Stimulated activated naive B cell treated with anti-CD40 and anti-IgM and Interleukin-4, amounts not matched to agents 10 μg/mL and 1 μg/mL and 100 μg/mL, for 72 hours (primary cell): Measurements from ENCODE around the gene METTL23.
"Not testable (repeated sequence)": the region's sequence is repeated elsewhere in the genome, so short reads cannot be mapped to it uniquely, and the experiment has no call there.

Experiments
- ATAC-seq, 2 donors: fragments of 150-1000 bp; cut with Tn5 transposase; replicated peaks; 2 replicates each; pipeline ENCODE4 v1.10.0; 2021; ENCODE audit warnings: moderate library complexity in 1 of 2
- DNase-seq: peaks from one replicate; pipeline ENCODE4 v3.0.0; 2021
- H3K27ac Mint-ChIP-seq: one replicate; pipeline ENCODE4 v1.8.0; 2022; ENCODE audit warnings: mild to moderate bottlenecking, mixed read lengths
- H3K27me3 Mint-ChIP-seq, 2 donors: one replicate each; pipeline ENCODE4 v1.8.0; 2022; ENCODE audit warnings: mixed read lengths in 2 of 2
- H3K36me3 Mint-ChIP-seq, 2 donors: one replicate each; pipeline ENCODE4 v1.8.0; 2022; ENCODE audit warnings: mixed read lengths in 2 of 2, mild to moderate bottlenecking in 1 of 2
- H3K4me1 Mint-ChIP-seq, 2 donors: one replicate each; pipeline ENCODE4 v1.8.0; 2022; ENCODE audit warnings: mixed read lengths in 2 of 2, mild to moderate bottlenecking in 1 of 2
- H3K4me3 Mint-ChIP-seq, 2 donors: one replicate each; pipeline ENCODE4 v1.8.0; 2022; ENCODE audit warnings: mild to moderate bottlenecking in 2 of 2, mixed read lengths in 2 of 2, moderate library complexity in 1 of 2
- H3K9me3 Mint-ChIP-seq, 2 donors: one replicate each; pipeline ENCODE4 v1.8.0; 2022; ENCODE audit warnings: mixed read lengths in 2 of 2, mild to moderate bottlenecking in 1 of 2

METTL23 gene

DNA sequence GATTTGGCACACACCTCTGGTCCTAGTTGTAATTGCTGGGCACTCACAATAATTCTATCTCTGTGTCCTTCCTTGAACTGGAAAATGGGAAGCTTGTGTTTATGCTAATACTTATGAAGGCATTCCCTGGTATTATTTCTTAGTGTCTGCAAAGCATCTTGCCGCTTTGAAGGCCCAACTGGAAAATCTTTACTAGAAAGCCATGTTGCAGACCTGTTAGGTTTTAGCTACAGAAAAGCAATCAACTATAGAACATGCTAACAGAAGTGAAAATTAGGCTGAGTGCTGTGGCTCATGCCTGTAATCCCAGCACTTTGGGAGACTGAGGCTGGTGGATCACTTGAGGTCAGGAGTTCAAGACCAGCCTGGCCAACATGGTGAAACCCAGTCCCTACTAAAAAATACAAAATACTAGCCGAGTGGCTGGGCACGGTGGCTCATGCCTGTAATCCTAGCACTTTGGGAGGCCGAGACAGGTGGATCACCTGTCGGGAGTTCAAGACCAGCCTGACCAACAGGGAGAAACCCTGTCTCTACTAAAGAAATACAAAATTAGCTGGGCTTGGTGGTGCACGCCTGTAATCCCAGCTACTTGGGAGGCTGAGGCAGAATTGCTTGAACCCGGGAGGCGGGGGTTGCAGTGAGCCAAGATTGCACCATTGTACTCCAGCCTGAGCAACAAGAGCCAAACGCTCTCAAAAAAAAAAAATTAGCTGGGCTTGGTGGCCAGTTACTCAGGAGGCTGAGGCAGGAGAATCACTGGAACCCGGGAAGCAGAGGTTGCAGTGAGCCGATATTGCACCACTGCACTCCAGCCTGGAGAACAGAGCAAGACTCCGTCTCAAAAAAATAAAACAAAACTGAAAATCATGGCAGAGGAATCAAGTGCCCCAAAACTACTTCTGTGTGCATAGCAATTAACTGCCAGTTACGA is 5.4 kb downstream of the METTL23 start:
- H3K4me1 Mint-ChIP-seq, result peaks cover 34 to 56% of the 10 kb centered on the region in 2 donors
- not testable (repeated sequence) for DNase-seq, H3K27me3 Mint-ChIP-seq, ATAC-seq, H3K4me3 Mint-ChIP-seq, H3K9me3 Mint-ChIP-seq
- H3K36me3 Mint-ChIP-seq, result peaks cover 36 to 60% of the 10 kb centered on the region in 2 donors
- H3K27ac Mint-ChIP-seq, result peak overlapping the region; percentile 20

DNA sequence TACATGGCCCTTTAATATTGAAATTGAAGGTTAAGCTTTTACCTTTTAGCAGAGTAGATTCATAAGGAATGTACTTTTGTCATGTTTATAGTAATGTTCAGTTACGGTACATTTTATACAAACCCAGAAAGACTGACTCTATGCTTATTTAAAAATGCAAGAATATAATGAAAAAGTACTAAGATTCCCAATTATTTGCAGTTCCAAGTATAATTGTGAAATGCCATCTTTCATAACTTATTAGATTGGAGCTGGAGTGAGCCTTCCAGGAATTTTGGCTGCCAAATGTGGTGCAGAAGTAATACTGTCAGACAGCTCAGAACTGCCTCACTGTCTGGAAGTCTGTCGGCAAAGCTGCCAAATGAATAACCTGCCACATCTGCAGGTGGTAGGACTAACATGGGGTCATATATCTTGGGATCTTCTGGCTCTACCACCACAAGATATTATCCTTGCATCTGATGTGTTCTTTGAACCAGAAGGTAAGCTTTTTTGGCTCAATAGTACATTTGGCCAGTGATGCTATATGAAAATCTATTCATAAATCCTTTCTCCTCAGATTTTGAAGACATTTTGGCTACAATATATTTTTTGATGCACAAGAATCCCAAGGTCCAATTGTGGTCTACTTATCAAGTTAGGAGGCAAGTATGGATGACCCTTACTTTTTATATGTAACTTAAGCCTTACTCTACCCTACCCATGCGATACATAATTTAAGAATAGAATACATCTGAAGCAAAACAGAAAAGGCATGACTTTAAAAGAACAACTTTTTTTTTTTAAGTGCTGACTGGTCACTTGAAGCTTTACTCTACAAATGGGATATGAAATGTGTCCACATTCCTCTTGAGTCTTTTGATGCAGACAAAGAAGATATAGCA is 6.3 kb downstream of the METTL23 start:
- DNase-seq, result no peak
- ATAC-seq, result no peak
- peaks cover 37 to 61% of the 10 kb centered on the region in 2 donors for H3K36me3 Mint-ChIP-seq

DNA sequence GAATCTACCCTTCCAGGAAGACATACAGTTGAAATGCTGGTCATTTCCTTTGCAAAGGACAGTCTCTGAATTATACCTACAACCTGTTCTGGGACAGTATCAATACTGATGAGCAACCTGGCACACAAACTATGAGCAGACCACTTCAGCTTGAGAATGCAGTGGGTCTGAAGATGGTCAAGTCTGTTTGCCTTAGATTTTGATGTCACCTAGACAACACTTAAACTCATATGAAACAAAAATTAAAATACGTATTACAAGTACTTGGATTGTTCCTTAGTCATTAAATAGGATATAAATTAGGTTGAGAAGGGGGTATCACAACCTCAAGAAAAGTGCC is 6.9 kb downstream of the METTL23 start:
- H3K27ac Mint-ChIP-seq, result peak overlapping the region; percentile 91
- DNase-seq, result no peak
- no peak for ATAC-seq
- peak overlapping the region; percentile 91 to 99 for H3K4me3 Mint-ChIP-seq
- H3K9me3 Mint-ChIP-seq, result no peaks in the 10 kb centered on the region
- peaks cover 37 to 61% of the 10 kb centered on the region in 2 donors for H3K36me3 Mint-ChIP-seq
- no peaks in the 10 kb centered on the region for H3K27me3 Mint-ChIP-seq
- H3K4me1 Mint-ChIP-seq, result peaks cover 32 to 49% of the 10 kb centered on the region in 2 donors

More for the DNA sequence above, 6.3 kb downstream of the METTL23 start:
- Mint-ChIP-seq H3K4me1 (peaks cover 30 to 50% of the 10 kb centered on the region in 2 donors), H3K4me3 (peak overlapping the region; percentile 91 to 99), H3K9me3 (no peaks in the 10 kb centered on the region), H3K27me3 (no peaks in the 10 kb centered on the region), H3K27ac (peak overlapping the region; percentile 91)

DNA sequence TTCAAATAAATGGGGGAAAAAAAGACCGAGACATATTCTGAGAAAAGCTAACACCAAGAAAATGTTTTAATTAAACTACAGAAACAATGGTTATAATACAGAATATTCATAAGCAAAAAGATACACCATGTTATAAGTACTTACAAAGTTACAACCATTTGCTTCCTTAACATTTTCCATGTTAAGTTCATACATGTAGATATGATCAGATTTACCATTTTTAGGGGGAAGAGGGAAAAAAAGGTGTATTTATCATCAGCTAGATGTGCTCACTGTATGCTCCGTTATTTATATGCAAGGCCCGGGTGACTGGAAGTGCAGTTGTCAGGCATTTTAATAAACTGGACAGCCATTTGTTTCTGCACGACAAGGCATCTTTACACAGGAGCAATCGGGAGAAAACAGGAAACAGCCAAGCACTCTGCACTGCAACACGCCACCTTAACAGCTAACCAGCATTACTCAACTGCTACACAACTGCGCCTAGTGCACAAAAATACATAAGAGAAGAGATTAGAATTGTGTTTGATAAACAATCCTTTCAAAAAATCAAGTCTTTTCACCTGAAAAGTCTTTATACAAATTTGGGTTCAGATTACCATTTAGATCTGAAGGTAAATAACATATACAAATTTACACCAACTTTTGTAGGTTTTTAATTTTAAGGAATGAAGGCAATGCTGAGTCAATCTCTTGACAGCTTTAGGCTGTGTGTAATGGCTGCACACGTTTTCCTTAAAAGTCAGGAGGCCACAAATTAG is 7.6 kb downstream of the METTL23 start:
- no peaks in the 10 kb centered on the region for H3K9me3 Mint-ChIP-seq
- ATAC-seq (no peak), DNase-seq (no peak)
- H3K4me3 Mint-ChIP-seq, result peak overlapping the region; percentile 91 to 99
- no peaks in the 10 kb centered on the region for H3K27me3 Mint-ChIP-seq
- H3K27ac Mint-ChIP-seq, result peak overlapping the region; percentile 91
- peaks cover 37 to 59% of the 10 kb centered on the region in 2 donors for H3K36me3 Mint-ChIP-seq
- peaks cover 35 to 56% of the 10 kb centered on the region in 2 donors for H3K4me1 Mint-ChIP-seq

DNA sequence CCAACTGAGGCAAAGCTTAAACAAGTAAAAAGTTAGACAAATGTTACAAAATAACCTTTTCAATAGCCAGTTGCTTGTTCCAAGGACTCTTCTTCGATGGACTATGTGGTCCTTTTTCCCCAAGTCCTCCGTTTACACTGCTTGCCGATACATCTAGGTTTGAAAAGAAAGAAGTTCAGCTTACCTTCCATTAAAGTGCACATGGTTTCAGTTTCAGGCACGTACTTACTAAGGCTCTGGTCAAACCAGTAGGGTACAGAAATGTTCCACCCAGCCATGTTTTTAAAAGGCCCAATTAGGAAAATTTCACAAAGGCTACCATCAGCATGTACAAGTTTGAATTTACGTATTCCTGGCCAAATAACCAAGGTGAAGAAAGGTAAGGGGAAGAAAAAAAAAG is 8.4 kb downstream of the METTL23 start:
- DNase-seq, result no peak
- peak overlapping the region; percentile 91 to 99 for H3K4me3 Mint-ChIP-seq
- H3K4me1 Mint-ChIP-seq, result peaks cover 31 to 58% of the 10 kb centered on the region in 2 donors
- peak overlapping the region; percentile 91 for H3K27ac Mint-ChIP-seq
- ATAC-seq, result no peak
- peaks cover 37 to 52% of the 10 kb centered on the region in 2 donors for H3K36me3 Mint-ChIP-seq
- no peaks in the 10 kb centered on the region for H3K27me3 Mint-ChIP-seq
- H3K9me3 Mint-ChIP-seq, result no peaks in the 10 kb centered on the region

DNA sequence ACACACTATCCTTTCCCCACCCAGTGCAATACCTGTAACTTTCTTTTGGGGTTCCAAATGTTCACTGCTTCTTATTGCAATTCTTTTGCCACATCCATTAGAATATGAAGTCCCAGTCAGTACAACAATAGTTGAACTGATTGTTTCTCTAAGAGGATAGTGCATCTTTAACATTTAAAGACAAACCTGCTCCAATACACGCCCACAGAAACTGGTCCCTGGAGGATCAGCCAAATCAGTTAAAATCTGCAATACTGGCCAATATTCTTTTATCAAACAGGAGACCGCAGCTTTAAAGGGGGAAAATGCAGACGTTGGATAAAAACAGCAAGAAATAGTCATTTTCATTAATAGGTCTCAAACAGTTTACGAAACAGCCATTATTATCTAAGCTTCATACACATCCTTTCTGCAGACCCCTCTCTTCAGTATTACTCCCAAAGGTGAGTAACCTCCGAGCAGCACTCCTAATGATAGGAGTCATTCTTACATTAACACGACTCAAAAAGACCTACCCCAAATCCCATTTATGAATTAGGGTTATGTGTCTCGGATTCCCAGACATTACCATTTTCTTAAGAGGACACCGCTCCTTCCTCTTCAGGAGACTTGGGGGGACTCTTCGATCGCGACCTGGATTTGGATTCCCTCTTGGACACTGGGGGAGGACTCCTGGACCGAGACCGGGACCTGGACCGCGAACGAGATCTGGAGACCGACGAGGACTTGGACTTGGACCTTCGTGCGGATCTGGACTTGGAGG is 9.1 kb downstream of the METTL23 start:
- peak overlapping the region; percentile 91 to 99 for H3K4me3 Mint-ChIP-seq
- peak overlapping the region; percentile 98 for H3K27ac Mint-ChIP-seq
- no peaks in the 10 kb centered on the region for H3K27me3 Mint-ChIP-seq
- H3K4me1 Mint-ChIP-seq, result peaks cover 31 to 62% of the 10 kb centered on the region in 2 donors
- H3K36me3 Mint-ChIP-seq, result peaks cover 37 to 52% of the 10 kb centered on the region in 2 donors
- ATAC-seq, result no peak
- DNase-seq, result no peak
- H3K9me3 Mint-ChIP-seq, result no peaks in the 10 kb centered on the region

DNA sequence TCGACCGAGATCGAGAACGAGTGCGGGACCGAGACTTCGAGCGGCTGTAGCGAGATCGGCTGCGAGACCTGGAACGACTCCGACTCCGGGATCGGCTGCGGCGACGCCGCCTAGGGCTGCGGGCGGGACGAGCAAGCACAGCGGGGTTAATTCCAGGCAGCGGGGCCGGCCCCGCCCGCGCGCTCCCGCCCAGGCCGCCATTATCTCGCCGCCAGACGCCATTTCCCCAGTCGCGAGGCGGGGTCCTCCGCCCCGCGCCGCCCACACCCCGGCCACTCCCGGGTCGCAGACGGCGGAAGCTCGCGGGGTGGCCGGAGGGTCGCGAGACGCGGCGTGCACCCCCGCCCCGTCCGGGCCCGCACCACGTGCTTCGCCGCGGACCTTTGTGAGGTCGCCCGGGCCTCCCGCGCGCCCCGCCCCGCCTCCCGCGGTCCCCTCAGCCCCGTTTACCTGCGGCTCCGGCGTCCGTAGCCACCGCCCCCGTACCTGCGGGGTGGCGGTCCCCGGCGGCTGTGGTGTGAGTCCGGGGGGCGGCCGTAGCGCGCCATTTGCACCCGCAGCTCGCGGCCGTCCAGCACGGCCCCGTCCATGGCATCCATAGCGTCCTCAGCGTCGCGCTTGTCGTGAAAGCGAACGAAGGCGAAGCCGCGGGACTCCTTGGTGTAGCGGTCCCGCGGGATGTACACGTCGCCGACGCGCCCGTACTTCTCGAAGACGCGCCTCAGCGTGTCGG is 9.9 kb downstream of the METTL23 start:
- H3K4me3 Mint-ChIP-seq, result peak overlapping the region; percentile 98 to 99
- peak; percentile 42 for DNase-seq
- H3K9me3 Mint-ChIP-seq, result no peaks in the 10 kb centered on the region
- H3K36me3 Mint-ChIP-seq, result peaks cover 37 to 52% of the 10 kb centered on the region in 2 donors
- ATAC-seq, result peak; percentile 14 to 17
- peak overlapping the region; percentile 100 for H3K27ac Mint-ChIP-seq
- H3K27me3 Mint-ChIP-seq, result no peaks in the 10 kb centered on the region
- peaks cover 30 to 62% of the 10 kb centered on the region in 2 donors for H3K4me1 Mint-ChIP-seq

DNA sequence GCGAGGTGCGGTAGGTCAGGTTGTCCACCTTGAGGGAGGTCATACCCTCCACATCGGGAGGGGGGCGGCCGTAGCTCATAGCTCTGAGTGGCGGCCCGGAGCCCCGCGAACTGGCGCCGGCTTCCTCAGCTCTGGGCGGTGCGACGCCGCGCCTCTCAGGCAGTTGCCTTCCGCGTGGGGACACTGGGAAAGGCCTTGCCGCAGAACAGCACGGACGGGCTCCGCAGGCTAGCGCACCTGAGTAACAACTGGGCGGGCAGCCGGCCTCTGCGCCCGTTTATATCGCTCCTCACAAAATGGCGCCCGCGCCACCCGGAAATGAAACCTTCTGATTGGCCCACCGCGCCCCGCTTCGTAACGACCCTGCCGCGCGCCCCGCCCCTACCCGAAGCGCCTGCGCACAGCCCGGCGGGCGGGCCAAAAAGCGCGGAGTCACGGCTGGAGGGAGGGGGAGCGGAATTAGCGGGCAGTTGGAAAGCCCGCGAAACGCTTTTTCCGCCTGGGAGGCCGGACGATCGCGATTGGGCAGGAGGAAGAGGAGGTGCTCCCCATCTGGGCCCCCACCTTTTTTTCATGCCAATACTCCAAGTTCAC is 10.5 kb downstream of the METTL23 start, which contains the start of gene SRSF2:
TSS of gene SRSF2 (minus strand) at position 250 of the 594 bp plus-strand sequence. CDS start at position 79, 171 bp downstream.
- Mint-ChIP-seq H3K27me3 (no peaks in the 10 kb centered on the region), H3K4me3 (peak within 1 kb of the TSS; percentile 98 to 99), H3K4me1 (peaks cover 29 to 57% of the 10 kb centered on the region in 2 donors), H3K9me3 (no peaks in the 10 kb centered on the region), H3K27ac (peak within 1 kb of the TSS; percentile 100), H3K36me3 (peaks cover 39 to 52% of the 10 kb centered on the region in 2 donors)
- ATAC-seq (peak; percentile 71 to 79), DNase-seq (peak; percentile 99)

DNA sequence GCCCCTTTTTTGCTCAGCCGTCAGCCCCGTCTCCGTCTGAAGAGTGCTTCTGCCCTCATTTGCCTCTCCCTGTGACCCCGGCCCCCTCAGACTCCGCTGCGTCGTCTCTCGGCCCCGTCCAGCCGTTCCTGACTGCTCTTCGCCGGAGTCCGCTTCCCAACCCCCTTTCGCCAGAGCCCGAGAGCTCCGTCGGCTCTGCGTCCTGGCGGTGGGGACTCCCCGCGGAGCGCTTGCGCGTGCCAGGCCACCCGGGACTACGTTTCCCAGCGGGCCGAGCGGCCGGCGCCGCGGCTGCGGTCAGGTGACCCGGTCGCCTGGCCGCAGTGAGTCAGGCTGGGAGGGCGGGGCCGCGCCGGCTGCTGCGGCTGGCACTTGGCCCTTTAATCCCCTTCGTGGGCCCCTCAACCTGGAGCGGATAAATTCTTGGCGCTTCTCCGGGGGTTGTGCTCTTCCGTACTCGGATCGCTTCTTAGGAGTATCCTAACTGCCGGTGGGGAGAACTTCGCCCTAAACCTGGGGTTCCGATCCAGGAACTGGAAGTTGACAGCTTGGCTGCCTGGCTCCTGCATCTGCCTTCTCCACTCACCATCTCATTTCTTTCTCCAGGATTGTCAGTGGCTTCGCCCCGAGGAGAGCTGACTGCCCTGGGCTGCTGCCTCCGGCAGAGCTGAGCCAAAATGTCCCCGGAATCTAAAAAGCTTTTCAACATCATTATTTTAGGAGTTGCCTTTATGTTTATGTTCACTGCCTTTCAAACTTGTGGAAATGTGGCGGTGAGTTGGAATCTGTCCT is 11.2 kb downstream of the METTL23 start, which contains the start of gene MFSD11:
TSS of gene MFSD11 (plus strand) at position 444 of the 792 bp plus-strand sequence. CDS start at position 678, 234 bp downstream.
- H3K4me3 Mint-ChIP-seq, result peak within 1 kb of the TSS; percentile 98 to 99
- H3K4me1 Mint-ChIP-seq, result peaks cover 29 to 53% of the 10 kb centered on the region in 2 donors
- ATAC-seq (peak; percentile 72 to 77), DNase-seq (peak; percentile 91)
- H3K9me3 Mint-ChIP-seq, result no peaks in the 10 kb centered on the region
- peaks cover 39 to 54% of the 10 kb centered on the region in 2 donors for H3K36me3 Mint-ChIP-seq
- peak within 1 kb of the TSS; percentile 100 for H3K27ac Mint-ChIP-seq
- no peaks in the 10 kb centered on the region for H3K27me3 Mint-ChIP-seq

DNA sequence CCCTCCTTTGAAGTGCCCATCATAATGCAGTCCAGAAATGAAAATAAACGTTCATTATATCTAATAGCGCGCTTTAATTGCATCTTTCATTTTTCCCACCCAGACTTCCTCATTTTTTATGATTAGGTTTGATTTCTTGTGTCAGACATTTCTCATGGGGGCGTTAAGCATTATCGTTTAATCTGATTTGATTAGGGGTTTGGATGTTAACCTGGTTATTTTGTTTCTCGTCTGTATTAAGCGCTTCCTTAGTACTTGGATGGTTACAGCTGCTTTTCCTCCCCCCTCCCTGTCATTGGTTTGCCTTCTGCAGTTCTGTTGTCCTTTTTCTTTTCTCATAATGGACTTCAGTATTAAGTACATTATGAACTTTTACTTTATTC is 11.8 kb downstream of the METTL23 start:
- Mint-ChIP-seq H3K36me3 (peaks cover 36 to 49% of the 10 kb centered on the region in 2 donors), H3K27me3 (no peaks in the 10 kb centered on the region)
- DNase-seq, result no peak

DNA sequence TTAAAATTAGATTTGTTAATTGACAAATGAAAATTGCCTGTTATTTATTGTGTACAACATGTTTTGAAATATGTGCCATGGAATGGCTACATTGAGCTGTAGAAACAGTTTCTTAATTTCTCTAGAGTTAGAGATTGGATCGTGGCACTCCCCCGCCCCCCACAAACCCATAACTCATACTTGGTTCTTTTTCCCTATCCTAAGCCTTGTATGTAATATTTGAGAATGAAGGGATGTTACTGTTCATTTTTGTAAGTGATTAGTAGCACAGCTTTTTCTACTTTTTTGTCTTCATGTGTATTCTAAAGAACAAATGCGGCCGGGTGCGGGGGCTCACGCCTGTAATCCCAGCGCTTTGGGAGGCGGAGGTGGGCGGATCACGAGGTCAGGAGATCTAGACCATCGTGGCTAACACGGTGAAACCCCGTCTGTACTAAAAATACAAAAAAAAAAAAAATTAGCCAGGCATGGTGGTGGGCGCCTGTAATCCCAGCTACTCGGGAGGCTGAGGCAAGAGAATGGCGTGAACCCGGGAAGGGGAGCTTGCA is 13.0 kb downstream of the METTL23 start:
- not testable (repeated sequence) for DNase-seq, H3K27ac Mint-ChIP-seq, H3K4me3 Mint-ChIP-seq, H3K27me3 Mint-ChIP-seq, ATAC-seq, H3K9me3 Mint-ChIP-seq
- Mint-ChIP-seq H3K36me3 (peaks cover 24 to 42% of the 10 kb centered on the region in 2 donors), H3K4me1 (peaks cover 17 to 36% of the 10 kb centered on the region in 2 donors)

More for the DNA sequence above, 11.8 kb downstream of the METTL23 start:
- Mint-ChIP-seq H3K27ac (peak overlapping the region; percentile 100), H3K4me3 (peak overlapping the region; percentile 98 to 99), H3K4me1 (peaks cover 25 to 48% of the 10 kb centered on the region in 2 donors), H3K9me3 (no peaks in the 10 kb centered on the region)
- no peak for ATAC-seq
